ENCODE results near the gene LRP10. TPM values are rescaled to one million over a fixed set of nuclear protein-coding genes. Genes with fewer than 3 reads are reported as not detected.

LRP10 gene
- total RNA-seq, 1 experiment from 2014 or later, result 78.3 TPM

DNA sequence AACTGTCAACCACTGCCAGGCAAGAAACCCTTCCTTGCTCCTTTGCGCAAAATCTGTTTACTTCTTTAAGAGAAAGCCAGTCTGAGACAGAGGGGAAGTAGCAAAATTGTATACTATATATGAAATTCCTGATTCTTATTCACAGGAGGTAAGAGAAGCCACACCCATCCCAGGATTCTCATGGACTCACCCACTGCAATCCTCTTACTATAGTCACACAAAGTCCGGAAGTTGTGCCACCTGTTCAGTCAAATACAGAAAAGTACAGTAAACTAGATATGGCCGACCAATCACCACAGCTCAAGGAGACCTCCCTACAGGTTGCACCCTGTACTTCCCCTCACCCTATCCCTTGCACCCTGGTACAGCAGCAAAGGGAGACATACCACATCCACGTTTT lies 54.8 kb downstream of the LRP10 start:
- BruUV-seq (replicated peaks), result no TSS peak
- ChIA-PET CTCF (no interaction called here), POLR2A (no interaction called here)
- no peak overlapping the region for H3K27ac ChIP-seq (ENCODE audit: low read length)
- H3K27me3 ChIP-seq (ENCODE audit: control insufficient read depth, insufficient read depth, low read length), result no peaks in the 10 kb centered on the region
- H3K36me3 ChIP-seq (ENCODE audit: control insufficient read depth, insufficient read depth, low read length), result peaks cover 10% of the 10 kb centered on the region
- TF ChIP-seq SIN3A (IDR thresholded peaks at IDR 0.05; ENCODE audit: borderline replicate concordance, insufficient read depth, low read depth, low read length) (no peak), POLR2AphosphoS5 (IDR thresholded peaks at IDR 0.05; ENCODE audit: low read depth, low read length) (no peak), TCF7L2 (IDR thresholded peaks at IDR 0.05; ENCODE audit: low read depth, low read length) (no peak)
- TF ChIP-seq, protein P1, sequence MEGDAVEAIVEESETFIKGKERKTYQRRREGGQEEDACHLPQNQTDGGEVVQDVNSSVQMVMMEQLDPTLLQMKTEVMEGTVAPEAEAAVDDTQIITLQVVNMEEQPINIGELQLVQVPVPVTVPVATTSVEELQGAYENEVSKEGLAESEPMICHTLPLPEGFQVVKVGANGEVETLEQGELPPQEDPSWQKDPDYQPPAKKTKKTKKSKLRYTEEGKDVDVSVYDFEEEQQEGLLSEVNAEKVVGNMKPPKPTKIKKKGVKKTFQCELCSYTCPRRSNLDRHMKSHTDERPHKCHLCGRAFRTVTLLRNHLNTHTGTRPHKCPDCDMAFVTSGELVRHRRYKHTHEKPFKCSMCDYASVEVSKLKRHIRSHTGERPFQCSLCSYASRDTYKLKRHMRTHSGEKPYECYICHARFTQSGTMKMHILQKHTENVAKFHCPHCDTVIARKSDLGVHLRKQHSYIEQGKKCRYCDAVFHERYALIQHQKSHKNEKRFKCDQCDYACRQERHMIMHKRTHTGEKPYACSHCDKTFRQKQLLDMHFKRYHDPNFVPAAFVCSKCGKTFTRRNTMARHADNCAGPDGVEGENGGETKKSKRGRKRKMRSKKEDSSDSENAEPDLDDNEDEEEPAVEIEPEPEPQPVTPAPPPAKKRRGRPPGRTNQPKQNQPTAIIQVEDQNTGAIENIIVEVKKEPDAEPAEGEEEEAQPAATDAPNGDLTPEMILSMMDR (IDR thresholded peaks at IDR 0.05), result no peak
- TF ChIP-seq, protein P2, sequence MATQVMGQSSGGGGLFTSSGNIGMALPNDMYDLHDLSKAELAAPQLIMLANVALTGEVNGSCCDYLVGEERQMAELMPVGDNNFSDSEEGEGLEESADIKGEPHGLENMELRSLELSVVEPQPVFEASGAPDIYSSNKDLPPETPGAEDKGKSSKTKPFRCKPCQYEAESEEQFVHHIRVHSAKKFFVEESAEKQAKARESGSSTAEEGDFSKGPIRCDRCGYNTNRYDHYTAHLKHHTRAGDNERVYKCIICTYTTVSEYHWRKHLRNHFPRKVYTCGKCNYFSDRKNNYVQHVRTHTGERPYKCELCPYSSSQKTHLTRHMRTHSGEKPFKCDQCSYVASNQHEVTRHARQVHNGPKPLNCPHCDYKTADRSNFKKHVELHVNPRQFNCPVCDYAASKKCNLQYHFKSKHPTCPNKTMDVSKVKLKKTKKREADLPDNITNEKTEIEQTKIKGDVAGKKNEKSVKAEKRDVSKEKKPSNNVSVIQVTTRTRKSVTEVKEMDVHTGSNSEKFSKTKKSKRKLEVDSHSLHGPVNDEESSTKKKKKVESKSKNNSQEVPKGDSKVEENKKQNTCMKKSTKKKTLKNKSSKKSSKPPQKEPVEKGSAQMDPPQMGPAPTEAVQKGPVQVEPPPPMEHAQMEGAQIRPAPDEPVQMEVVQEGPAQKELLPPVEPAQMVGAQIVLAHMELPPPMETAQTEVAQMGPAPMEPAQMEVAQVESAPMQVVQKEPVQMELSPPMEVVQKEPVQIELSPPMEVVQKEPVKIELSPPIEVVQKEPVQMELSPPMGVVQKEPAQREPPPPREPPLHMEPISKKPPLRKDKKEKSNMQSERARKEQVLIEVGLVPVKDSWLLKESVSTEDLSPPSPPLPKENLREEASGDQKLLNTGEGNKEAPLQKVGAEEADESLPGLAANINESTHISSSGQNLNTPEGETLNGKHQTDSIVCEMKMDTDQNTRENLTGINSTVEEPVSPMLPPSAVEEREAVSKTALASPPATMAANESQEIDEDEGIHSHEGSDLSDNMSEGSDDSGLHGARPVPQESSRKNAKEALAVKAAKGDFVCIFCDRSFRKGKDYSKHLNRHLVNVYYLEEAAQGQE (IDR thresholded peaks at IDR 0.05; ENCODE audit: insufficient read depth in 1 of 2, low read depth in 2 of 2, low read length in 1 of 2), result no peak
- H3K9me3 ChIP-seq (ENCODE audit: control insufficient read depth, insufficient read depth, low read depth, low read length), result no peaks in the 10 kb centered on the region
- DNase-seq (ENCODE audit: low read depth, low spot score), result no peak
- H3K4me3 ChIP-seq (ENCODE audit: low read depth in 2 of 2, low read length in 2 of 2), result no peak overlapping the region
- in situ Hi-C loops (cut with HindIII; ENCODE audit: low pct_unique_long_range_greater_than_20kb, low sequenced_read_pairs), result no loop called here
- intact Hi-C loops (cut with micrococcal nuclease; ENCODE audit: unreplicated experiment), result no loop called here
- no peak for ATAC-seq
- H3K4me1 ChIP-seq (ENCODE audit: control insufficient read depth, insufficient read depth, low read length), result peaks cover 9% of the 10 kb centered on the region

DNA sequence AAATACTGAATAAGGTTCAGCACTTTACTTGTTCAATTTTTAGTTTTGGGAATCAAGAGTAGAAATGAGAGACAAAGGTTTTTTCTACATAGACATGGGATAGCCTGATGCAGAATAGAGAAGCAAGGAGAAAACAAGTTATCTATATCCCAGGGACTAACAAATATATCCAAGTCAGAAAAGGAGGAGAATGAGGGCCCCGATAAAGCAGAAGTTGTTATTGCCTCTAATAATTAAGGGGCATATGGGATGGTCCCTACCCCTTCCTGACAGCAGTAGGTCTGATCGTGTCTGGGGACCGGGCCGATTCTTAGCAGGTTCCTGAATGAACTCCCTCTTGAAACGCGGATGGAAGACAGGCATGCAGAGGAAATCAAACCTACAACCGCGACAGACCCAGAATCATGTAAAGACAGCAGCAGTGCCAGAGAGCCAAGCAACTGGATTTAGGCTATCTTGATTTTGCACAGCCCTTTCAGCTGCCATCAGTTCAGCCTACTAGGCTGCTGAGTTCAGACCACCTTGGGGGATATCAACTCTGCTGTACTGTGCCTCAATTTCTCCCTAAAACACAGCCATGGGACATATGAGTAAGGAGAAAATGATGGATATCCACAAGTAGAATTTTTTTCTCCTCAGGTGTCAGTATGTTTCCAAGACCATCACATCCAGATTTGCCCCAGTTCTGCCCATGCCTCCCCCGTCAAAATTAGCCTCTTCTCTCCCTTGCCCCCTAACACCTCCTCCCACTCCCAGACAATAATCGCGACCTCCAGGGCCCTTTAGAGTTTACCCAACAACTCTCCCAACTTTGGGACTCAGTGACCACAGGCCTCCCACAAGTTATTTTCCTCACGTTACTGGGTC lies 56.9 kb downstream of the LRP10 start:
- DNase-seq (ENCODE audit: low read depth, low spot score), result no peak
- Histone ChIP-seq H3K4me1 (ENCODE audit: control insufficient read depth, insufficient read depth, low read length) (peaks cover 9% of the 10 kb centered on the region), H3K27me3 (ENCODE audit: control insufficient read depth, insufficient read depth, low read length) (no peaks in the 10 kb centered on the region), H3K36me3 (ENCODE audit: control insufficient read depth, insufficient read depth, low read length) (peaks cover 10% of the 10 kb centered on the region), H3K4me3 (ENCODE audit: low read depth in 2 of 2, low read length in 2 of 2) (peak overlapping the region; percentile 86 to 95), H3K9me3 (ENCODE audit: control insufficient read depth, insufficient read depth, low read depth, low read length) (no peaks in the 10 kb centered on the region), H3K27ac (ENCODE audit: low read length) (peak overlapping the region; percentile 87)
- no peak for ATAC-seq
- intact Hi-C loops (cut with micrococcal nuclease; ENCODE audit: unreplicated experiment) (no loop called here), in situ Hi-C loops (cut with HindIII; ENCODE audit: low pct_unique_long_range_greater_than_20kb, low sequenced_read_pairs) (no loop called here)
- ChIA-PET CTCF (interaction anchor here (0.6 to 1.1 kb wide), 3 partner anchors 13 to 118 kb away, joined by 4 to 5 read pairs (median 5); partner anchors contain the start of gene AJUBA), POLR2A (interaction anchor here (1.2 kb wide), 1 partner anchor 28 kb away, joined by 4 read pairs; the partner anchor contains the start of gene HAUS4)
- TSS peak; percentile 88 for BruUV-seq (replicated peaks)
- TF ChIP-seq SIN3A (IDR thresholded peaks at IDR 0.05; ENCODE audit: borderline replicate concordance, insufficient read depth, low read depth, low read length) (no peak), POLR2AphosphoS5 (IDR thresholded peaks at IDR 0.05; ENCODE audit: low read depth, low read length) (no peak)
- TF ChIP-seq, protein P1 (IDR thresholded peaks at IDR 0.05), result no peak

Data from Panc1 (cell line).